ENCODE data around the gene BANF1.
A peak's percentile ranks its signal among the peaks of the same experiment; 100 is the strongest.

Gene BANF1

GRCh38 chr11:65960824-65961266 is 41.5 kb upstream of the BANF1 start:
- no peak for DNase-seq (ENCODE audit: low read depth)
- peak overlapping the region; percentile 97 for H3K4me3 ChIP-seq (ENCODE audit: low read depth, low read length)
- TF ChIP-seq, protein P1, sequence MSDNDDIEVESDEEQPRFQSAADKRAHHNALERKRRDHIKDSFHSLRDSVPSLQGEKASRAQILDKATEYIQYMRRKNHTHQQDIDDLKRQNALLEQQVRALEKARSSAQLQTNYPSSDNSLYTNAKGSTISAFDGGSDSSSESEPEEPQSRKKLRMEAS (IDR thresholded peaks at IDR 0.05; ENCODE audit: low read depth, low read length), result no peak
- TF ChIP-seq MYC (IDR thresholded peaks at IDR 0.05; ENCODE audit: low read depth, low read length), result no peak
- TF ChIP-seq, protein P2, sequence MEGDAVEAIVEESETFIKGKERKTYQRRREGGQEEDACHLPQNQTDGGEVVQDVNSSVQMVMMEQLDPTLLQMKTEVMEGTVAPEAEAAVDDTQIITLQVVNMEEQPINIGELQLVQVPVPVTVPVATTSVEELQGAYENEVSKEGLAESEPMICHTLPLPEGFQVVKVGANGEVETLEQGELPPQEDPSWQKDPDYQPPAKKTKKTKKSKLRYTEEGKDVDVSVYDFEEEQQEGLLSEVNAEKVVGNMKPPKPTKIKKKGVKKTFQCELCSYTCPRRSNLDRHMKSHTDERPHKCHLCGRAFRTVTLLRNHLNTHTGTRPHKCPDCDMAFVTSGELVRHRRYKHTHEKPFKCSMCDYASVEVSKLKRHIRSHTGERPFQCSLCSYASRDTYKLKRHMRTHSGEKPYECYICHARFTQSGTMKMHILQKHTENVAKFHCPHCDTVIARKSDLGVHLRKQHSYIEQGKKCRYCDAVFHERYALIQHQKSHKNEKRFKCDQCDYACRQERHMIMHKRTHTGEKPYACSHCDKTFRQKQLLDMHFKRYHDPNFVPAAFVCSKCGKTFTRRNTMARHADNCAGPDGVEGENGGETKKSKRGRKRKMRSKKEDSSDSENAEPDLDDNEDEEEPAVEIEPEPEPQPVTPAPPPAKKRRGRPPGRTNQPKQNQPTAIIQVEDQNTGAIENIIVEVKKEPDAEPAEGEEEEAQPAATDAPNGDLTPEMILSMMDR (IDR thresholded peaks at IDR 0.05; ENCODE audit: low read depth, low read length), result no peak
- TF ChIP-seq POLR2A (IDR thresholded peaks at IDR 0.05; ENCODE audit: extremely low read depth, insufficient read length), result no peak

- peak; percentile 99 for DNase-seq (ENCODE audit: low read depth)
- TF ChIP-seq, protein P1 (IDR thresholded peaks at IDR 0.05; ENCODE audit: low read depth, low read length), result peak; percentile 84
- TF ChIP-seq, protein P2 (IDR thresholded peaks at IDR 0.05; ENCODE audit: low read depth, low read length), result no peak
- TF ChIP-seq MYC (IDR thresholded peaks at IDR 0.05; ENCODE audit: low read depth, low read length) (peak; percentile 85), POLR2A (IDR thresholded peaks at IDR 0.05; ENCODE audit: extremely low read depth, insufficient read length) (peak; percentile 96)
- peak within 1 kb of the TSS; percentile 97 for H3K4me3 ChIP-seq (ENCODE audit: low read depth, low read length)
These were observed 40.8 kb upstream of the BANF1 start, which contains the start of gene SART1 for GRCh38 chr11:65961267-65962140. SART1 (plus strand) TSS chr11:65961734; CDS start chr11:65961781, 47 bp downstream.

GRCh38 chr11:65962141-65962564 is 40.1 kb upstream of the BANF1 start:
- peak overlapping the region; percentile 97 for H3K4me3 ChIP-seq (ENCODE audit: low read depth, low read length)
- DNase-seq (ENCODE audit: low read depth), result no peak
- TF ChIP-seq, protein P1 (IDR thresholded peaks at IDR 0.05; ENCODE audit: low read depth, low read length), result no peak
- TF ChIP-seq MYC (IDR thresholded peaks at IDR 0.05; ENCODE audit: low read depth, low read length) (no peak), POLR2A (IDR thresholded peaks at IDR 0.05; ENCODE audit: extremely low read depth, insufficient read length) (no peak)
- TF ChIP-seq, protein P2 (IDR thresholded peaks at IDR 0.05; ENCODE audit: low read depth, low read length), result no peak

DNA sequence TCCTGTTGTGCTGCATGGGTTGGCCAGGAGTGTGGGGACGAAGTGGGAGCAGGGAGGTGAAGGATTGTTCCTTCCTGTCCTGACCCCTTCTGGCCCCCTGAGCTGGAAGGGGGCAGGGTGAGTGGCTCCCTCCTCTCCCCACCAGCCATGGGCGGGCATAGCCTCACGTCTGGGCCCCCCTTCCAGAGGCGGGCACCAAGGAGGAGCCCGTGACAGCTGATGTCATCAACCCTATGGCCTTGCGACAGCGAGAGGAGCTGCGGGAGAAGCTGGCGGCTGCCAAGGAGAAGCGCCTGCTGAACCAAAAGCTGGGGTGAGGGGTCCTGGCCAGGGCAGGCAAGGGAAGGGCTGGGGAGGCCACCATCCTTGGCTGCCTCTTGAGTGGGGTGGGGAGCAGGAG is 37.4 kb upstream of the BANF1 start:
- DNase-seq (ENCODE audit: low read depth), result no peak
- H3K4me3 ChIP-seq (ENCODE audit: low read depth, low read length), result no peak overlapping the region
- TF ChIP-seq POLR2A (IDR thresholded peaks at IDR 0.05; ENCODE audit: extremely low read depth, insufficient read length), result no peak
- TF ChIP-seq, protein P1 (IDR thresholded peaks at IDR 0.05; ENCODE audit: low read depth, low read length), result no peak
- no peak for TF ChIP-seq MYC (IDR thresholded peaks at IDR 0.05; ENCODE audit: low read depth, low read length)
- TF ChIP-seq, protein P2 (IDR thresholded peaks at IDR 0.05; ENCODE audit: low read depth, low read length), result no peak

- TF ChIP-seq, protein P2 (IDR thresholded peaks at IDR 0.05; ENCODE audit: low read depth, low read length), result no peak
- TF ChIP-seq MYC (IDR thresholded peaks at IDR 0.05; ENCODE audit: low read depth, low read length) (no peak), POLR2A (IDR thresholded peaks at IDR 0.05; ENCODE audit: extremely low read depth, insufficient read length) (no peak)
- TF ChIP-seq, protein P1 (IDR thresholded peaks at IDR 0.05; ENCODE audit: low read depth, low read length), result no peak
These were observed 36.1 kb upstream of the BANF1 start for GRCh38 chr11:65965986-65966762.

More at GRCh38 chr11:65965986-65966762, 36.1 kb upstream of the BANF1 start:
- DNase-seq (ENCODE audit: low read depth), result no peak
- H3K4me3 ChIP-seq (ENCODE audit: low read depth, low read length), result no peak overlapping the region

Measured in NB4 (cell line).